ENCODE measurements around the gene CBARP. TPM values are rescaled to one million over a fixed set of nuclear protein-coding genes. Genes with fewer than 3 reads are reported as not detected.

Gene CBARP
- total and polyA plus RNA-seq, 2 of the 13 experiments (the other 11 are each of a cell fraction or from before 2014, with no cell fraction given) = 1.2 to 1.4 TPM

- 0 out of 2 replicates have a peak, but pooled peaks have one; percentile 38 for TF ChIP-seq MTERF4 (CRISPR knock-in tag; IDR thresholded peaks at IDR 0.05)
- TF ChIP-seq SRF (IDR thresholded peaks at IDR 0.05; ENCODE audit: low read depth, low read length) = no peak
- no peak for TF ChIP-seq CHCHD3 (CRISPR knock-in tag; IDR thresholded peaks at IDR 0.05)
- no peak for TF ChIP-seq TOE1 (CRISPR knock-in tag; IDR thresholded peaks at IDR 0.05)
- TF ChIP-seq HDAC1 (CRISPR knock-in tag; IDR thresholded peaks at IDR 0.05) = peak; percentile 89
- TF ChIP-seq ZHX1 (CRISPR knock-in tag; IDR thresholded peaks at IDR 0.05; ENCODE audit: low read depth) = peak; percentile 86
- peak; percentile 73; the same call in 1 of the 2 replicates for TF ChIP-seq ESRRA (CRISPR knock-in tag; IDR thresholded peaks at IDR 0.05; ENCODE audit: low read depth)
- TF ChIP-seq ZNF414 (CRISPR knock-in tag; IDR thresholded peaks at IDR 0.05) = peak; percentile 23; the same call in 1 of the 2 replicates
- TF ChIP-seq CBX5 (CRISPR knock-in tag; IDR thresholded peaks at IDR 0.05; ENCODE audit: borderline replicate concordance) = peak; percentile 50; the same call in 1 of the 2 replicates
- TF ChIP-seq TEAD3 (CRISPR knock-in tag; optimal IDR thresholded peaks at IDR 0.05; ENCODE audit: borderline replicate concordance) = peak; percentile 94
- peak; percentile 99 for TF ChIP-seq SPEN (CRISPR knock-in tag; IDR thresholded peaks at IDR 0.05; ENCODE audit: low read depth)
- peak; percentile 91 for TF ChIP-seq IKZF5 (CRISPR knock-in tag; IDR thresholded peaks at IDR 0.05)
- TF ChIP-seq ZBTB1 (CRISPR knock-in tag; IDR thresholded peaks at IDR 0.05; ENCODE audit: borderline replicate concordance) = no peak
- no peak for TF ChIP-seq LCORL (IDR thresholded peaks at IDR 0.05)
- TF ChIP-seq LCORL (CRISPR knock-in tag; IDR thresholded peaks at IDR 0.05) = peak; percentile 94
- peak; percentile 97 for TF ChIP-seq ZNF746 (CRISPR knock-in tag; IDR thresholded peaks at IDR 0.05)
- TF ChIP-seq ZNF740 (CRISPR knock-in tag; IDR thresholded peaks at IDR 0.05) = peak; percentile 66; the same call in 1 of the 2 replicates
- TF ChIP-seq SIX4 (CRISPR knock-in tag; IDR thresholded peaks at IDR 0.05) = no peak; the same call in none of the 2 replicates
- peak; percentile 77; the same call in 1 of the 2 replicates for TF ChIP-seq TOPORS (CRISPR knock-in tag; IDR thresholded peaks at IDR 0.05)
- no peak for TF ChIP-seq ZNF816 (CRISPR knock-in tag; IDR thresholded peaks at IDR 0.05; ENCODE audit: borderline replicate concordance)
- TF ChIP-seq MLLT10 (CRISPR knock-in tag; IDR thresholded peaks at IDR 0.05) = no peak
- peak; percentile 97 for TF ChIP-seq ELF1 (CRISPR knock-in tag; IDR thresholded peaks at IDR 0.05)
- TF ChIP-seq HIC2 (CRISPR knock-in tag; IDR thresholded peaks at IDR 0.05; ENCODE audit: low read depth) = peak; percentile 92
Observed at GRCh38 chr19:1259206-1259875, 21.5 kb upstream of the CBARP start (continued).
